SU-DHL-6 (cell line): ENCODE measurements around the gene FANCC.

Experiments
- H2AFZ ChIP-seq: fragments of 200-600 bp; sonication (generic); 2 replicates; pipeline ENCODE4 v1.6.1; 2014; ENCODE audit warnings: low read depth, mild to moderate bottlenecking, moderate library complexity, mixed read lengths, antibody characterized with exemption, low read length; ENCODE audit not compliant: severe bottlenecking
- H3F3A ChIP-seq: fragments of 200-600 bp; shearing (Covaris generic); 2 replicates; pipeline ENCODE4 v1.6.0; 2016; ENCODE audit warnings: antibody characterized with exemption, mild to moderate bottlenecking; ENCODE audit not compliant: insufficient read depth
- H3K27ac ChIP-seq: fragments of 200-600 bp; sonication (generic); 2 replicates; pipeline ENCODE4 v1.5.1; 2016; ENCODE audit warnings: low read depth, mild to moderate bottlenecking, low read length, moderate library complexity, mixed read lengths
- H3K27me3 ChIP-seq: fragments of 200-600 bp; sonication (generic), shearing (Covaris generic); 2 replicates; pipeline ENCODE4 v1.6.0; 2014; ENCODE audit warnings: mild to moderate bottlenecking, low read length
- H3K36me3 ChIP-seq: fragments of 200-600 bp; sonication (generic); 2 replicates; pipeline ENCODE4 v1.6.1; 2014; ENCODE audit warnings: mild to moderate bottlenecking, low read length, mixed read lengths
- H3K4me2 ChIP-seq: fragments of 300-600, 200-600 bp; shearing (Covaris generic), sonication (generic); 2 replicates; pipeline ENCODE4 v1.6.0; 2014; ENCODE audit warnings: low read length, low read depth, mild to moderate bottlenecking; ENCODE audit not compliant: poor library complexity, severe bottlenecking
- H3K4me3 ChIP-seq: fragments of 200-600 bp; sonication (generic); 2 replicates; pipeline ENCODE4 v1.5.1; 2014; ENCODE audit warnings: antibody characterized with exemption, low read length, mild to moderate bottlenecking, mixed read lengths; ENCODE audit not compliant: insufficient read depth, poor library complexity, severe bottlenecking
- H3K79me2 ChIP-seq: fragments of 200-600 bp; sonication (generic); 2 replicates; pipeline ENCODE4 v1.6.1; 2014; ENCODE audit warnings: mild to moderate bottlenecking, low read length, moderate library complexity; ENCODE audit not compliant: insufficient read depth
- H3K9ac ChIP-seq: fragments of 200-600 bp; sonication (generic); 2 replicates; pipeline ENCODE4 v1.7.0; 2014; ENCODE audit warnings: mild to moderate bottlenecking, low read length
- H3K9me2 ChIP-seq: fragments of 200-600 bp; sonication (generic); replicated peaks from 2 replicates; pipeline ENCODE4 v1.6.1; 2014; ENCODE audit warnings: low read length; ENCODE audit not compliant: insufficient read depth
- H3K9me3 ChIP-seq: fragments of 200-600 bp; sonication (generic); 2 replicates; pipeline ENCODE4 v1.6.1; 2014; ENCODE audit warnings: low read length, mixed read lengths; ENCODE audit not compliant: insufficient read depth
- H4K20me1 ChIP-seq: fragments of 200-600 bp; sonication (generic); 2 replicates; pipeline ENCODE4 v1.6.1; 2014; ENCODE audit warnings: low read depth, mild to moderate bottlenecking, antibody characterized with exemption, low read length, moderate library complexity, mixed read lengths
- CTCF ChIP-seq: fragments of 200-600 bp; sonication (generic); IDR thresholded peaks from one replicate; pipeline ENCODE4 v1.5.1; 2017; ENCODE audit warnings: antibody characterized with exemption, mild to moderate bottlenecking, low read length, moderate library complexity; ENCODE audit not compliant: insufficient read depth, poor library complexity, severe bottlenecking
- EZH2phosphoT487 ChIP-seq: fragments of 200-600 bp; sonication (generic), shearing (Covaris generic); conservative IDR thresholded peaks from 2 replicates; pipeline ENCODE4 v1.6.1; 2018; ENCODE audit warnings: mild to moderate bottlenecking, antibody characterized with exemption, low read length, moderate library complexity, mixed read lengths

FANCC gene

GRCh38 chr9:95105519-95106287 lies 211.8 kb downstream of the FANCC start:
- Histone ChIP-seq H3K9me2 (no peaks in the 10 kb centered on the region), H3K9me3 (no peaks in the 10 kb centered on the region), H2AFZ (no peak overlapping the region), H4K20me1 (no peaks in the 10 kb centered on the region), H3K9ac (no peak overlapping the region), H3K36me3 (no peaks in the 10 kb centered on the region), H3K4me3 (no peak overlapping the region), H3F3A (no peaks in the 10 kb centered on the region), H3K27ac (no peak overlapping the region), H3K27me3 (no peaks in the 10 kb centered on the region), H3K4me2 (no peak overlapping the region), H3K79me2 (no peaks in the 10 kb centered on the region)
- TF ChIP-seq CTCF (no peak), EZH2phosphoT487 (no peak)

GRCh38 chr9:95104980-95105379 lies 212.5 kb downstream of the FANCC start:
- H3F3A ChIP-seq: no peaks in the 10 kb centered on the region
- H3K27ac ChIP-seq: no peak overlapping the region
- H3K36me3 ChIP-seq: no peaks in the 10 kb centered on the region
- no peak overlapping the region for H3K4me3 ChIP-seq
- no peak for TF ChIP-seq EZH2phosphoT487
- no peak for TF ChIP-seq CTCF
- H3K9me3 ChIP-seq: no peaks in the 10 kb centered on the region
- H3K9ac ChIP-seq: no peak overlapping the region
- no peaks in the 10 kb centered on the region for H3K9me2 ChIP-seq
- no peaks in the 10 kb centered on the region for H3K27me3 ChIP-seq
- no peak overlapping the region for H3K4me2 ChIP-seq
- H3K79me2 ChIP-seq: no peaks in the 10 kb centered on the region
- no peak overlapping the region for H2AFZ ChIP-seq
- H4K20me1 ChIP-seq: no peaks in the 10 kb centered on the region

GRCh38 chr9:95104581-95104960 lies 212.9 kb downstream of the FANCC start:
- TF ChIP-seq EZH2phosphoT487 (no peak), CTCF (no peak)
- Histone ChIP-seq H3K9me2 (no peaks in the 10 kb centered on the region), H3K9me3 (no peaks in the 10 kb centered on the region), H3K4me2 (no peak overlapping the region), H3F3A (no peaks in the 10 kb centered on the region), H3K79me2 (no peaks in the 10 kb centered on the region), H3K36me3 (no peaks in the 10 kb centered on the region), H3K27me3 (no peaks in the 10 kb centered on the region), H3K27ac (no peak overlapping the region), H2AFZ (no peak overlapping the region), H3K4me3 (no peak overlapping the region), H3K9ac (no peak overlapping the region), H4K20me1 (no peaks in the 10 kb centered on the region)
